ENCODE measurements around the gene DNAJB14.
A peak's percentile ranks its signal among the peaks of the same experiment; 100 is the strongest.

Gene DNAJB14

GRCh38 chr4:99856166-99856565, 90.3 kb downstream of the DNAJB14 start:
- TF ChIP-seq, protein P1, sequence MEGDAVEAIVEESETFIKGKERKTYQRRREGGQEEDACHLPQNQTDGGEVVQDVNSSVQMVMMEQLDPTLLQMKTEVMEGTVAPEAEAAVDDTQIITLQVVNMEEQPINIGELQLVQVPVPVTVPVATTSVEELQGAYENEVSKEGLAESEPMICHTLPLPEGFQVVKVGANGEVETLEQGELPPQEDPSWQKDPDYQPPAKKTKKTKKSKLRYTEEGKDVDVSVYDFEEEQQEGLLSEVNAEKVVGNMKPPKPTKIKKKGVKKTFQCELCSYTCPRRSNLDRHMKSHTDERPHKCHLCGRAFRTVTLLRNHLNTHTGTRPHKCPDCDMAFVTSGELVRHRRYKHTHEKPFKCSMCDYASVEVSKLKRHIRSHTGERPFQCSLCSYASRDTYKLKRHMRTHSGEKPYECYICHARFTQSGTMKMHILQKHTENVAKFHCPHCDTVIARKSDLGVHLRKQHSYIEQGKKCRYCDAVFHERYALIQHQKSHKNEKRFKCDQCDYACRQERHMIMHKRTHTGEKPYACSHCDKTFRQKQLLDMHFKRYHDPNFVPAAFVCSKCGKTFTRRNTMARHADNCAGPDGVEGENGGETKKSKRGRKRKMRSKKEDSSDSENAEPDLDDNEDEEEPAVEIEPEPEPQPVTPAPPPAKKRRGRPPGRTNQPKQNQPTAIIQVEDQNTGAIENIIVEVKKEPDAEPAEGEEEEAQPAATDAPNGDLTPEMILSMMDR (IDR thresholded peaks at IDR 0.05; ENCODE audit: insufficient read depth, low read length), result no peak
- TF ChIP-seq, protein P2, sequence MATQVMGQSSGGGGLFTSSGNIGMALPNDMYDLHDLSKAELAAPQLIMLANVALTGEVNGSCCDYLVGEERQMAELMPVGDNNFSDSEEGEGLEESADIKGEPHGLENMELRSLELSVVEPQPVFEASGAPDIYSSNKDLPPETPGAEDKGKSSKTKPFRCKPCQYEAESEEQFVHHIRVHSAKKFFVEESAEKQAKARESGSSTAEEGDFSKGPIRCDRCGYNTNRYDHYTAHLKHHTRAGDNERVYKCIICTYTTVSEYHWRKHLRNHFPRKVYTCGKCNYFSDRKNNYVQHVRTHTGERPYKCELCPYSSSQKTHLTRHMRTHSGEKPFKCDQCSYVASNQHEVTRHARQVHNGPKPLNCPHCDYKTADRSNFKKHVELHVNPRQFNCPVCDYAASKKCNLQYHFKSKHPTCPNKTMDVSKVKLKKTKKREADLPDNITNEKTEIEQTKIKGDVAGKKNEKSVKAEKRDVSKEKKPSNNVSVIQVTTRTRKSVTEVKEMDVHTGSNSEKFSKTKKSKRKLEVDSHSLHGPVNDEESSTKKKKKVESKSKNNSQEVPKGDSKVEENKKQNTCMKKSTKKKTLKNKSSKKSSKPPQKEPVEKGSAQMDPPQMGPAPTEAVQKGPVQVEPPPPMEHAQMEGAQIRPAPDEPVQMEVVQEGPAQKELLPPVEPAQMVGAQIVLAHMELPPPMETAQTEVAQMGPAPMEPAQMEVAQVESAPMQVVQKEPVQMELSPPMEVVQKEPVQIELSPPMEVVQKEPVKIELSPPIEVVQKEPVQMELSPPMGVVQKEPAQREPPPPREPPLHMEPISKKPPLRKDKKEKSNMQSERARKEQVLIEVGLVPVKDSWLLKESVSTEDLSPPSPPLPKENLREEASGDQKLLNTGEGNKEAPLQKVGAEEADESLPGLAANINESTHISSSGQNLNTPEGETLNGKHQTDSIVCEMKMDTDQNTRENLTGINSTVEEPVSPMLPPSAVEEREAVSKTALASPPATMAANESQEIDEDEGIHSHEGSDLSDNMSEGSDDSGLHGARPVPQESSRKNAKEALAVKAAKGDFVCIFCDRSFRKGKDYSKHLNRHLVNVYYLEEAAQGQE (IDR thresholded peaks at IDR 0.05; ENCODE audit: insufficient replicate concordance, low read depth), result no peak
- TF ChIP-seq SPI1 (IDR thresholded peaks at IDR 0.05; ENCODE audit: borderline replicate concordance, low read depth) (peak; percentile 37; the same call in 1 of the 2 replicates), POLR2AphosphoS5 (IDR thresholded peaks at IDR 0.05; ENCODE audit: low read depth) (peak; percentile 80), GABPA (IDR thresholded peaks at IDR 0.05; ENCODE audit: low read depth) (no peak)
- Histone ChIP-seq H3K4me3 (replicated peaks; ENCODE audit: insufficient read depth, low read length) (0 out of 2 replicates have a peak overlapping the region, but pooled peaks have one; percentile 7), H3K27me3 (ENCODE audit: insufficient read depth, poor library complexity, severe bottlenecking) (no peaks in the 10 kb centered on the region), H3K27ac (replicated peaks) (peak overlapping the region; percentile 88)
- peak; percentile 83 to 85 for DNase-seq (ENCODE audit: low read depth in 1 of 2, low spot score in 1 of 2)

- DNase-seq (ENCODE audit: low read depth in 1 of 2, low spot score in 1 of 2), result peak; percentile 35 to 82
- Histone ChIP-seq H3K27me3 (ENCODE audit: insufficient read depth, poor library complexity, severe bottlenecking) (no peaks in the 10 kb centered on the region), H3K27ac (replicated peaks) (peak overlapping the region; percentile 88), H3K4me3 (replicated peaks; ENCODE audit: insufficient read depth, low read length) (no peak overlapping the region)
- TF ChIP-seq, protein P2 (IDR thresholded peaks at IDR 0.05; ENCODE audit: insufficient replicate concordance, low read depth), result no peak
- TF ChIP-seq, protein P1 (IDR thresholded peaks at IDR 0.05; ENCODE audit: insufficient read depth, low read length), result no peak
- TF ChIP-seq GABPA (IDR thresholded peaks at IDR 0.05; ENCODE audit: low read depth), result no peak
- peak; percentile 28; the same call in 1 of the 2 replicates for TF ChIP-seq SPI1 (IDR thresholded peaks at IDR 0.05; ENCODE audit: borderline replicate concordance, low read depth)
Measured at GRCh38 chr4:99855678-99856077, 90.7 kb downstream of the DNAJB14 start.

- H3K4me3 ChIP-seq (replicated peaks; ENCODE audit: insufficient read depth, low read length), result no peak overlapping the region
- H3K27me3 ChIP-seq (ENCODE audit: insufficient read depth, poor library complexity, severe bottlenecking), result no peaks in the 10 kb centered on the region
- peak overlapping the region; percentile 88 for H3K27ac ChIP-seq (replicated peaks)
- no peak for DNase-seq (ENCODE audit: low read depth in 1 of 2, low spot score in 1 of 2)
- TF ChIP-seq SPI1 (IDR thresholded peaks at IDR 0.05; ENCODE audit: borderline replicate concordance, low read depth) (no peak), GABPA (IDR thresholded peaks at IDR 0.05; ENCODE audit: low read depth) (no peak)
- TF ChIP-seq, protein P2 (IDR thresholded peaks at IDR 0.05; ENCODE audit: insufficient replicate concordance, low read depth), result no peak
Measured at GRCh38 chr4:99853999-99854398, 92.4 kb downstream of the DNAJB14 start.
